Endothelial cell of umbilical vein (primary cell): ENCODE results near the gene MYPN. TPM values are rescaled to one million over a fixed set of nuclear protein-coding genes. Genes with fewer than 3 reads are reported as not detected.

Experiments
- BruUV-seq: library from RNA; stranded (reverse); fragments of 400-500 nt; replicated peaks from 2 replicates; lab custom pipeline; 2021; lab: Mats Ljungman, UMichigan
- CTCF ChIA-PET: fragments of 300-600, 350-600 bp; sonication (Branson Sonifier 250); formaldehyde crosslinking; loops from one replicate; lab custom pipeline; 2021; ENCODE audit warnings: antibody characterized with exemption, inconsistent platforms; lab: Charles Lee
- POLR2A ChIA-PET: fragments of 300-600, 350-600 bp; sonication (Branson Sonifier 250); formaldehyde crosslinking; loops from one replicate; lab custom pipeline; 2021; ENCODE audit warnings: antibody characterized with exemption, inconsistent platforms; lab: Charles Lee
- DNase-seq: peaks from one replicate; pipeline ENCODE4 v3.0.0-alpha.2; 2011; ENCODE audit warnings: low read depth, low spot score
- FAIRE-seq: peaks from 2 replicates; lab custom pipeline; 2011; peaks lifted over from hg19 to GRCh38; lab: Jason Lieb, UNC
- H2AFZ ChIP-seq: 2 replicates; pipeline ENCODE4 v1.6.0; 2012; ENCODE audit warnings: low read depth, low read length, control low read depth, inconsistent platforms
- H3K27ac ChIP-seq: 2 replicates; pipeline ENCODE4 v1.5.1; 2011; ENCODE audit warnings: low read depth, mild to moderate bottlenecking, control low read depth, low read length, moderate library complexity; ENCODE audit not compliant: insufficient read depth
- H3K27me3 ChIP-seq, 2 experiments: 2 replicates each; pipeline versions ENCODE4 v1.6.0 to v1.6.1; 2011; ENCODE audit warnings: low read length in 2 of 2, mixed read lengths in 1 of 2; ENCODE audit not compliant: control insufficient read depth in 2 of 2, insufficient read depth in 2 of 2
- H3K36me3 ChIP-seq, 2 experiments: 2 replicates in 1 of 2; 3 replicates in 1 of 2; pipeline ENCODE4 v1.5.1; 2011; ENCODE audit warnings: low read length in 2 of 2, mild to moderate bottlenecking in 1 of 2, moderate library complexity in 1 of 2; ENCODE audit not compliant: control insufficient read depth in 2 of 2, insufficient read depth in 2 of 2; ENCODE audit errors: extremely low read depth in 1 of 2
- H3K4me1 ChIP-seq: 3 replicates; pipeline ENCODE4 v1.5.1; 2011; ENCODE audit warnings: mild to moderate bottlenecking, low read length; ENCODE audit not compliant: control insufficient read depth, insufficient read depth; ENCODE audit errors: extremely low read depth
- H3K4me2 ChIP-seq: 2 replicates; pipeline ENCODE4 v1.6.1; 2011; ENCODE audit warnings: low read length, control low read depth, mixed read lengths; ENCODE audit not compliant: insufficient read depth
- H3K4me3 ChIP-seq, 3 experiments: fragments of 200-600 bp in 1 of 3; sonication (generic), shearing (Covaris generic) in 1 of 3; replicated peaks in 1 of 3; 2 replicates each; pipeline ENCODE4 v1.5.1; 2011 to 2016; ENCODE audit warnings: control low read depth in 3 of 3, low read length in 3 of 3, mild to moderate bottlenecking in 2 of 3, inconsistent platforms in 1 of 3, low read depth in 1 of 3, moderate library complexity in 1 of 3; ENCODE audit not compliant: insufficient read depth in 1 of 3
- H3K79me2 ChIP-seq: 2 replicates; pipeline ENCODE4 v1.6.0; 2012; ENCODE audit warnings: low read length, inconsistent platforms; ENCODE audit not compliant: control insufficient read depth, insufficient read depth
- H3K9ac ChIP-seq: replicated peaks from 2 replicates; pipeline ENCODE3; 2011; ENCODE audit warnings: low read length, control low read depth; ENCODE audit not compliant: insufficient read depth; ENCODE audit errors: extremely low read depth
- H3K9me1 ChIP-seq: replicated peaks from 3 replicates; pipeline ENCODE4 v1.6.0; 2011; ENCODE audit warnings: mild to moderate bottlenecking, low read length; ENCODE audit not compliant: control insufficient read depth, insufficient read depth; ENCODE audit errors: extremely low read depth
- H3K9me3 ChIP-seq: replicated peaks from 2 replicates; pipeline ENCODE4 v1.5.1; 2012; ENCODE audit warnings: low read length, inconsistent platforms; ENCODE audit not compliant: control insufficient read depth, insufficient read depth
- H4K20me1 ChIP-seq: replicated peaks from 2 replicates; pipeline ENCODE3; 2011; ENCODE audit warnings: mild to moderate bottlenecking, low read length; ENCODE audit not compliant: control insufficient read depth, insufficient read depth; ENCODE audit errors: extremely low read depth
- EZH2 ChIP-seq: IDR thresholded peaks from 2 replicates; pipeline ENCODE4 v1.6.1; 2012; ENCODE audit warnings: borderline replicate concordance, low read depth, mild to moderate bottlenecking, moderate library complexity, low read length, inconsistent platforms; ENCODE audit not compliant: severe bottlenecking
- FOS ChIP-seq: IDR thresholded peaks from 2 replicates; pipeline ENCODE4 v1.6.1; 2011; ENCODE audit warnings: mild to moderate bottlenecking, low read length, moderate library complexity, borderline replicate concordance; ENCODE audit not compliant: insufficient read depth
- GATA2 ChIP-seq: IDR thresholded peaks from 2 replicates; pipeline ENCODE4 v1.7.0; 2011; ENCODE audit warnings: low read depth, mild to moderate bottlenecking, moderate library complexity, mixed read lengths, low read length; ENCODE audit not compliant: insufficient read length, insufficient read depth
- JUN ChIP-seq: IDR thresholded peaks from 2 replicates; pipeline ENCODE4 v1.6.1; 2011; ENCODE audit warnings: borderline replicate concordance, low read depth; ENCODE audit not compliant: insufficient read length, insufficient read depth
- MYC ChIP-seq: IDR thresholded peaks from one replicate; pipeline ENCODE4 v1.6.1; 2011; ENCODE audit warnings: mild to moderate bottlenecking, low read depth, low read length
- POLR2A ChIP-seq: IDR thresholded peaks from 2 replicates; pipeline ENCODE4 v1.6.1; 2012; ENCODE audit warnings: low read depth, mild to moderate bottlenecking, control low read depth, low read length
- POLR2AphosphoS5 ChIP-seq: IDR thresholded peaks from 2 replicates; pipeline ENCODE4 v1.6.1; 2012; ENCODE audit warnings: low read depth, mild to moderate bottlenecking, control low read depth, low read length, moderate library complexity; ENCODE audit not compliant: insufficient read depth
- dilution Hi-C: fragments of 300-500 bp; cut with MboI; formaldehyde crosslinking; loops from one replicate; pipeline ENCODE4 v1.15.0; 2019; ENCODE audit warnings: low sequenced_read_pairs; ENCODE audit not compliant: extremely low pct_ligation_motif_present
- intact Hi-C: fragments of 100-400 bp; cut with micrococcal nuclease; formaldehyde crosslinking; loops from one replicate; pipeline ENCODE4 v1.10.0; 2022
- polyA plus RNA-seq, 4 experiments: library from polyadenylated mRNA; depleted of rRNA in 3 of 4; stranded (reverse) in 3 of 4; unstranded in 1 of 4; fragments of >200 nt; gene quantifications; 2 replicates each; pipeline versions ENCODE4 v1.2.1 to v1.2.3, GENCODE V29; 2011 to 2012; ENCODE audit warnings: missing spikeins in 1 of 4
- total RNA-seq: library from RNA; stranded (reverse); gene quantifications from 2 replicates; pipeline ENCODE4 v1.2.3, GENCODE V29; 2021
- TF ChIP-seq, protein P1 (sequence below): IDR thresholded peaks from 2 replicates; pipeline ENCODE4 v1.6.1; 2011; ENCODE audit not compliant: insufficient read depth, insufficient read length
- TF ChIP-seq, protein P2 (sequence below), 2 donors: IDR thresholded peaks; 1 replicate in 1 of 2; 2 replicates in 1 of 2; pipeline ENCODE4 v1.5.1; 2011; ENCODE audit warnings: low read length in 2 of 2, mild to moderate bottlenecking in 2 of 2, moderate library complexity in 2 of 2, control low read depth in 1 of 2, inconsistent platforms in 1 of 2, low read depth in 1 of 2; ENCODE audit not compliant: insufficient read depth in 1 of 2; ENCODE audit errors: extremely low read depth in 1 of 2

The MYPN gene
- total and polyA plus RNA-seq, 2 donors (not counting 3 experiments of a cell fraction or from before 2014, with no cell fraction given) = 0.01 TPM; not detected in 1

DNA sequence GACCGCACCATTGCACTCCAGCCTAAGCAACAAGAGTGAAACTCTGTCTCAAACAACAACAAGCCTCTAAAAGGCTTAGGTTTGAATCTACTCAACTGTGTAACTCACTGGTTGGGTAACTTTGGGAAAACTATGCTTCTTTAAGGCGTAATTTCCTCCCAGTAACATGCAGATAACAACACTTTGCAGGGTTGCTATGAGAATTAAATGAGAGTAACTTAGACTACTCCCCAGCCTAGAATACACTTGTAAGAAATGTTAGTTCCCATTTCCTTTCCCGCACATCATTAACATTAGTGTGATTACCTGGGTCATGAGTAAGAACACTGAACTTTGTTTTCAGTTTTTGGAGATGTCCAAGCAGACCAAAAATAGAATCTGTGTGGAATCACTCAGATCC lies 5.4 kb upstream of the MYPN start:
- H3K4me3 ChIP-seq = no peak overlapping the region
- BruUV-seq = no TSS peak
- no peak overlapping the region for H3K4me2 ChIP-seq
- H3K4me1 ChIP-seq = peaks cover 6% of the 10 kb centered on the region
- TF ChIP-seq, protein P1, sequence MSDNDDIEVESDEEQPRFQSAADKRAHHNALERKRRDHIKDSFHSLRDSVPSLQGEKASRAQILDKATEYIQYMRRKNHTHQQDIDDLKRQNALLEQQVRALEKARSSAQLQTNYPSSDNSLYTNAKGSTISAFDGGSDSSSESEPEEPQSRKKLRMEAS = no peak
- no peak for TF ChIP-seq POLR2A
- TF ChIP-seq GATA2 = no peak
- no peak for TF ChIP-seq JUN
- TF ChIP-seq FOS = no peak
- TF ChIP-seq MYC = no peak
- TF ChIP-seq, protein P2, sequence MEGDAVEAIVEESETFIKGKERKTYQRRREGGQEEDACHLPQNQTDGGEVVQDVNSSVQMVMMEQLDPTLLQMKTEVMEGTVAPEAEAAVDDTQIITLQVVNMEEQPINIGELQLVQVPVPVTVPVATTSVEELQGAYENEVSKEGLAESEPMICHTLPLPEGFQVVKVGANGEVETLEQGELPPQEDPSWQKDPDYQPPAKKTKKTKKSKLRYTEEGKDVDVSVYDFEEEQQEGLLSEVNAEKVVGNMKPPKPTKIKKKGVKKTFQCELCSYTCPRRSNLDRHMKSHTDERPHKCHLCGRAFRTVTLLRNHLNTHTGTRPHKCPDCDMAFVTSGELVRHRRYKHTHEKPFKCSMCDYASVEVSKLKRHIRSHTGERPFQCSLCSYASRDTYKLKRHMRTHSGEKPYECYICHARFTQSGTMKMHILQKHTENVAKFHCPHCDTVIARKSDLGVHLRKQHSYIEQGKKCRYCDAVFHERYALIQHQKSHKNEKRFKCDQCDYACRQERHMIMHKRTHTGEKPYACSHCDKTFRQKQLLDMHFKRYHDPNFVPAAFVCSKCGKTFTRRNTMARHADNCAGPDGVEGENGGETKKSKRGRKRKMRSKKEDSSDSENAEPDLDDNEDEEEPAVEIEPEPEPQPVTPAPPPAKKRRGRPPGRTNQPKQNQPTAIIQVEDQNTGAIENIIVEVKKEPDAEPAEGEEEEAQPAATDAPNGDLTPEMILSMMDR (IDR thresholded peaks at IDR 0.05; ENCODE audit: extremely low read depth in 1 of 2, insufficient read depth in 1 of 2, low read depth in 1 of 2, low read length in 2 of 2) = no peak
- TF ChIP-seq EZH2 = no peak
- TF ChIP-seq POLR2AphosphoS5 = no peak
- no peak overlapping the region for H3K27ac ChIP-seq
- no peaks in the 10 kb centered on the region for H3K9me3 ChIP-seq
- DNase-seq (no peak), FAIRE-seq (no peak)
- no peaks in the 10 kb centered on the region for H3K9me1 ChIP-seq
- intact Hi-C loops = no loop called here
- CTCF ChIA-PET = no interaction called here
- H3K27me3 ChIP-seq = no peaks in the 10 kb centered on the region
- H3K9ac ChIP-seq = no peak overlapping the region
- no peaks in the 10 kb centered on the region for H3K36me3 ChIP-seq
- no peaks in the 10 kb centered on the region for H3K79me2 ChIP-seq
- POLR2A ChIA-PET = no interaction called here
- H2AFZ ChIP-seq = no peak overlapping the region
- dilution Hi-C loops = no loop called here
- H4K20me1 ChIP-seq = no peaks in the 10 kb centered on the region
